GM19372 (cell line): ENCODE measurements around the gene IP6K3.

Source experiments
- ATAC-seq: cut with Tn5 transposase; IDR thresholded peaks from one replicate; pipeline ENCODE4 v1.9.1; 2021; ENCODE audit warnings: mild to moderate bottlenecking, low read depth, moderate library complexity; ENCODE audit not compliant: unreplicated experiment

IP6K3 gene

DNA sequence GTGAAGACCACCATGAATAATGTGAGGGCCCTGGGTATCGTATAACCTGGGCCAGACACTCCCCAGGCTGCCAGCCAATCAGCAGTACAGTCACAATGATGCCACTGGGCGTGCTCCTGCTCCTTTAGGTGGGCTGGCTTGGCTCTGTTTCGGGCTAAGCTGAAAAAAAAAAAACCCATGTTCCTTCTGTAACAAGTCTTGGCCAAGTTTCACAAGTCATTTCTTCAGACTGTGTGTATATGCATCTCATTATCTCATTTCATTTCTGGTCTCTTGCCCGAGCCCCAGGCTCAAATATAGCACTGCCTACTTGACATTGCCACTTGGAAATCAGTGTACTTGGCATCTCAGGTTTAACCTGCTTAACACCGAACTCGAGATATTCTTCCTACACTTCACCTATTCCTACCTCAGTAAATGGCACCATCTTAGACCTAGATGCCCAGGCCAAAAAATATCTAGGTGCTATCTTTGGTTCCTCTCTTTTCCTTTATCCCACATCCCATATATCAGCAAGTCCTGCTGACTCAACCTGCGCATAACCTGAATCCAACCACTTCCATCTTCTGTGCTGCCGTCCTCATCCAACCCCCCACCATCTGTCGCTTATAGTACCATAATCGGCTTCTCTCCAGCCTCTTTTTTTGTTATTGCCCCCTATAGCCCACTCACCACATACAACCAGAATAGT, 37.0 kb downstream of the IP6K3 start:
- no peak for ATAC-seq

DNA sequence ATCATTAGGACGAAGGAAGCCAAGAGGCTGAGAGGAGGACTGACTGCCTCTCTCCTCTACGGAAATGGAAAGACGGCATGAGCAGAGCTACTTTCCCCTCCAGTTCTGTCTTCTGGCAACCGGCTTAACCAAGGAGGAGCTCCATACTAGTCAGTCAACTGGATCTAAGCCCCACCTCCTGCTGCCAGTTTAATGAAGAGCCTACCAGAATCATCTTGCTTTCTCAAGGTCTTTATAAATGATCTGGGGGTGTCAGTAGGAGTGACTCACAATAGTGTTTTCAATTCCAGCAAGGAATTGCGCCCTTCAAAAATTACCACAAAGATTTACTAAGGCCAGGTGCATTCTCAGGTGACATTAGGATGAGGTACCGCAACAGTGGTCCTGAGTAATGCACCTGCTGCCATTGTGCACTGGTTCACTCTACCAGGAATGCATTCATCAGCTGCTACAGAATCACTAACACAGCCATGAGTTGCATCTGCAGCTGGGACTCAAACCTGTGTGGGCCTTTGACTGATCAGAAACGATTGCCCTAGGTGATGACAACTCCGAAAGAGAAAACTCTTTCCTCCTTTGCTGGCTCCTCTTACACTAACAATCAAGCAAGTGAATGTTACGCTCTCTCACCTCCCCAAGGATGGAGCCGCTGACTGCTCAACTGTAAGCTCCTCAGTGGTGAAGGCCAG, 38.0 kb downstream of the IP6K3 start:
- ATAC-seq, result no peak

DNA sequence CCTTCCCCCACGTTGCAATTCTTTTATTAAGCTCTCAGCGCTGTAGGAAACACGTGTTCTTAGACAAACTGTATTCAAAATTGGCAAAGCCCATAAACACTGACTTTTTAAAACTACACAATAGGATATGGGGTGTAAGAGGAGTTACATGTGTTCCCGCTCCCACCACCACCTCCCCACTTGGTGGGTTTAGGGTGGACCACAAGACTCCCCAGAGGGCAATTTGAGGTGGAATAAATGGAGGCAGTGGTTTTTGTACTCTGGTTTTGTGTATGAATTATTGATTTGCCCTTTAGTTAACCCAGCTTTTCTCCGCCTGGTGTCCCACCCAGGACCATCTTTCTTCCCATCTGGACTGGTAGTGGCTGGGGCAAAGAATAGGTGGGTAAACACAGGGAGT, 38.9 kb downstream of the IP6K3 start:
- no peak for ATAC-seq

DNA sequence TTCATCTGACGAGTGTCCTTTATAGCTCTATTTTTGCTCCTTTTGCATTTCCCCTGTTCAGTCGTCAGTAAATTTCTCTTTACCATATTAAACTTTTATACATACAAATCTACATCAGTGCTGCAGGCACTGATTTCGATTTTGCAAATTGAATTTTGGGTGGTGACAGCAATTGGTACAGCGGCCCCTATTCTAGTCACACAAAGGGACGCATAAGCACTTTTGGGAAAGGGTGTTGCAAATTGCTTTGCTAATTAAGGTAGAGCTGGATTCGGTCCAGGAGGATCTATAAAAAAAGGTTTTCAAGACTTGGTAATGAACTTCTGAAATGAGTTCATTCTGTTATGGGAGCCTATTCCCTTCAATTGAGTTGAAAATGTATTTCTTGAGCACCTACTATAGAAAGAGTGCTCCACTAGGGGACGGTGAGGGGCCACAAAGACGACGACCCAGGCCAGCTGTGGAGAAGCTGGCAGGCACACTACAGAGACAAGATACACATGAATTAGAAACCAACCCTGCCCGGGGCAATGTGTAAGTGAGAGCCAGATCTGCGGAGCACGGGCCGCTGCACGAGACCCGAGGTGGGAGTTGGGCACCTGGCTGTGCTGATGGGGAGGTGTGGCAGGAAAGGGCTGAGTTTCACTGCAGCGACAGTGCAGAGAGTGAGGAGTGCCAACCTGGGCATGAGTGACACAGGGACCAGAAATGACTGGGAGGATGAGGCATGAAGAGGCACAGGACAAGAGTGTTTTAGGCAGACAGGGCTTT, 40.6 kb downstream of the IP6K3 start:
- no peak for ATAC-seq

DNA sequence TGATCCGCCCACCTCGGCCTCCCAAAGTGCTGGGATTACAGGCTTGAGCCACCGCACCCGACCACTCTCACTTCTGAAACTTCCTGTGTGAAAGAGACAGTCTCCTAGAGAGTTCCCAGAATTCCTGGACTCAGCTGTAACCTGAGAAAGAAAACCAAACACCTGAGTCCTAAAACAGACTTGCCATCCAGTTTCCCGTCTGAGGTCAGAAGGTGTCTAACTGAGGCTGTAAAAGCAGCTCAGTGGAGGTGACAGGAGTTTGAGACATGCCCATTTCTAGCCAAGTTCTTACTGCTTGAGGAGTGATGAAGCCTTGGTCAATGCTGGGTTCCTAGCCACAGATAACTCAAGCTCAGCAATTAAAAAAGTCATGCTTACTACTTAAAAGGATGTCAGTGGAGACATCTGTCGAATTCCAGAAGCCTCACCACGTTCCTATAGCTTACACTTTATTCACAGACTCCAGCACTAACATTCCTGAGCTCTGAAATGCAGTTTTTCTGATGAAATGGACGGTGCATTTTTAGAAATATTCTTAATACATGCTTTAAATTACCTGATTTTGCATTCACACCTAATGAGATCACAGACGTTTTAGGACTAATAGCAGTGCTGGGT, 41.3 kb downstream of the IP6K3 start:
- no peak for ATAC-seq

DNA sequence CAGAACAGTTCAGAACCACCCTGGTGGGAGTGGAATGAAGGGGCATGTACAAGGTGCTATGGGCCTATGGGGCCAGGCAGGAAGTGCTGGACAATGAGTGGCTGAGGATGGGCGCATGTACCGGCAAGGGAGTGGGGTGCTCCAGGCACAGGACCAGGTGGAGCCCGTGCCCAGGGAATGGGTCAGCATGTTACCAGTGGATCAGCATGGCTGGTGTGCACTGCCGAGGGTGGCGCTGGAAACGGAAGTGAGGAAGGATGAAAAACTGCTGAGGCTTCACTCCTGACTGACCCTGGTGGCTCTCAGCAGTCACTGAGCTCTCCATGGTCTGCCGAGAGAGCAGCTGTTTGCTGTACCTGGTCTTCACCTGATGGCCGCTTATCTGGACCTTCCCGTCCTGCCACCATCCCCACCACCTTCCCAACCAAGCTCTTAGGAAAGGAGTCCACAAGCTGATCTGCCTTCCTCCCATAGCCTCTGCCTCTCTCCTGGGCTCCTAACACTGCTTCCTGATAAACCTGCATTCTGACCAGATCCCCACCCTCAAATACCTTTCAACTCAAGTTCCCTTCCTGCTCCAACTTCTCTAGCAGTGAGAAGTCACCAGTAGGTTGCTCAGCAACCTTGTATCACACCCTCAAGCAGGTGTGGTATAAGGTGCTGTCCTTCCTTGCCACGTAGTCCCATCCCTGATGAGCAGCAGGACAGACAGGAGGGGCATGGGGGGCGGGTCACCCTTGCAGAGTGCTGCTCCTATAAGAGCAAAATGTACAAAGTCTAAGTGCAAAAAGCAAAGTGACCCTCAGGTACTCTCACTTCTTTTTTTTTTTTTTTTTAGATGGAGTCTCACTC, 42.3 kb downstream of the IP6K3 start:
- no peak for ATAC-seq

DNA sequence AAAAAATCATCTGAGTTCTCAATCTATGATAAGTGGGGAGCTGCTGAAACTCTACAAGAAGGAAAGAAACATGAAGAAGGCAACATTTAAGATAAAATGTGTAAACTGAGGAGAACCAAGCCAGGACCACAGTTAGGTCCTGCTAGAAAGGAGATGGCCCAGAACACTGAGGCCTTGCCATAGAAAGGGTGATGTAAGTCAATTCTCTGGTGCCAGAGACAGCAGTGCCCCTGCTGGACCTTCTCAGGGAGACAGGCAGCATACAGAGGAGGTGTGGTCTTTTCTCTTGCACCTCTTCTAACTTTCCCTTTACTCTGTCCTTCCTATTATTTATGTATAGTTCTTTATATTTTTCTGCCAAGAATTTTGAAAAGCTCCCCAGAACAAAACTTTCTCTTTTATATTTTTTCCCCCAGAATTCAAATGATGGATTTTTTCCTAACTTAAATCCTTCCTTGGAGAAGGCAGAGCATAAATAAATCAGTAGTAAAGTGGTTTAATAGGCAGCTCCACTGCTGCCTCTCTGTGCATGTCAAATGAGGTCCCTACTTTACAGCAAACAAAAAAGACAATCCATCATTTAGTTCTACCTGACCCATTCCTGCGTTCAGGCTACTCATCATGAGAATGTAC, 44.2 kb downstream of the IP6K3 start:
- no peak for ATAC-seq

DNA sequence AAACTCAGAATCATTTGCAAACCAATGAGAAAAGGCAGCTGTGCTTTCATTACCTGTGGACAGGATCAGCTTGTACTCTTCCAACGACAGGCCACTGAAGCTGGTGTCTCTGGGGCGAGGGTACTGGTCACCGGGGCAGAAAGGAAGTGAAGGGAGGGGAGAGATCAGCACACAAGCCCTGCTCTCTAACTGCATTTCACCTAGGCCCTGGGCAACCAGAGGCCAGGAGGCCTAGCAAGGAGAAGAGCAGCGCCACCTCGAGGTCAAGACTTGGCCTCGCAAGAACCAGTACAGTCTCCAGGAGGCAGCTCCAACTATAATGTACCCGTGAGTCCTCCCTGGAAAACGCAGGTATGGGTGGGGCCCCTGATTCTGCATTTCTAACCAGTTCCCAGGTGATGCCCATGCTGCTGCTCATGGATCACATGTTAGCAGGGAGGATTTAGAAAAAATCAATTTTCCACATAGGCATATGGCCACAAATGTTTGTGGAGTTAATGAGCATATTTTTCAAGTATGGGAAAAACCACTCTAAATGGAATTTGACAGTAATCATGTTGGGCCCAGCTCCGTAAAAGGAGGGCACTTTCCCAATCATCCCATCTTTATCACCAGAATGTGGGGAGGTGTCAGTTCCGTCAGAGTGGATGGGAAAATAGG, 46.2 kb downstream of the IP6K3 start:
- no peak for ATAC-seq

DNA sequence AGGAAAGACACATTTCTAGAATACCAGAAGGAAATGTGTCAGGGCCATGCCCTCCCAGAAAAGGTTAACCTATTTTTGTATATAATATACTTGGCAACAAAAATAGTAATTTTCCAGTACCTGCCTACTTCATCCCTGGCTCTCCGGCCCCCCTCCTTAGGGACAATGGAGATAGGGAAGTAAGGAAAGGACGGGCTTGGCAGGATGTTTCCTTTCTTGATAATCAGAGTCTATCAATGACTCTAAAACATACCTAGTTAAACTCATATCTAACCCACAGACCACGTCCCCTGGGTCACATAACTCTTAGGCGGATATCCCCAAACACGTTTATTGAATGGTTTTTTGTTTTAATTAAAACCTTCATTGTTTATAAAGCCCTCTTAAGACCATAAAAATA, 47.0 kb downstream of the IP6K3 start:
- no peak for ATAC-seq

DNA sequence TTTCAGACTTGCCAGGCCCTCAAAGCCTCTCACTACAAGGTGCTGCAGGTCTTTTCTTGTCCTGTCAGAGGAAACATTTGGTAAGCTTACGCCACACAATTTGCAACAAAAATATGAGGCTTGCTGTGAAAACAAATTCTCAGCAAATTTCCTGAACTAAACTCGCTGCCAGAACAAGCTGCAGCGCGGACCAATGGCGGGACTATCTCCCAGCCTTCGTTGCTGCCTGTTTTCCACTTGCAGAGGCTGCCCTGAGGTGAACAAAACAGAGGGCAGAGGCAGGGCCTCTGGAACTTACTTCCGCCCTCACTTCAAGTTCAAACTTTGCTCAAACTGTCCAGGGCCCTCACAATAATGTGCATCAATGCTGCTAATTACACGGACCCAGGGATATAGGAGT, 47.6 kb downstream of the IP6K3 start:
- no peak for ATAC-seq

DNA sequence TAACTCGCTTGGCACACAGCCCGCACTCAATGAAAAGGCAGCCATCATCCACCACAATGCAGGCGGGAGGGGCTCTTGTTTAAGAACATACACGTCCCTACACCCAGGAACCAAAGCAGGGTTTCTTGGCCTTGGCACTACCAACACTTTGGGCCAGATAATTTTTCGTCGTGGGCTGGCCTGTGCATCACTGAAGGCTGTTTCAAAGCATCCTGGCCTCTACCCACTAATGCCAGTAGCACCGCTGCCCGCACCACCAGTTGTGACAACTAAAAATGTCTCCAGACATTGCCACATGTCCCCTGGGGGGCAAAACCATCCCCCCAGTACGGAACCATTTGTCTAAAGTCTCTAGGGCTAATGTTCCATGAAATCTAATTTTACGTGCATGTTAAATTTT, 48.2 kb downstream of the IP6K3 start:
- ATAC-seq, result no peak

DNA sequence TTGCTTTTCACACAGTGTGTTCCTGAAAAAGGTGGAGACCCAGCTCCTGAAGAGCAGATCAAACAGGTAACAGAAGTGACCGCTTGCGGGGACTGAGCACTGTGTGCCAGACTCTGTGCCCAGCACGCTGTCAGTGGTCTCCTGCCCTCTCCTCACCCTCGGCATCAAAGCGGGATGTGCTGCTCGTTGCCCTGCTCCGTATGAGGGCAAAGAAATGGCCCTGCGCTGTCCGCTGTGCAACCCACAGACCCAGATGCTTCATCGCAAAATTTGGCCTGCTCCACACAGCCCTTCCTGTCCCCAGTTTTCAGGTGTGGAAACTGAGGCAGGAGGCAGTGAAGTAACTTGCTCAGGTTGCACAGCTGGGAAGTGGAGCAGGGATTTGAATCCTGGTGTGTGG, 48.9 kb downstream of the IP6K3 start:
- ATAC-seq, result no peak

DNA sequence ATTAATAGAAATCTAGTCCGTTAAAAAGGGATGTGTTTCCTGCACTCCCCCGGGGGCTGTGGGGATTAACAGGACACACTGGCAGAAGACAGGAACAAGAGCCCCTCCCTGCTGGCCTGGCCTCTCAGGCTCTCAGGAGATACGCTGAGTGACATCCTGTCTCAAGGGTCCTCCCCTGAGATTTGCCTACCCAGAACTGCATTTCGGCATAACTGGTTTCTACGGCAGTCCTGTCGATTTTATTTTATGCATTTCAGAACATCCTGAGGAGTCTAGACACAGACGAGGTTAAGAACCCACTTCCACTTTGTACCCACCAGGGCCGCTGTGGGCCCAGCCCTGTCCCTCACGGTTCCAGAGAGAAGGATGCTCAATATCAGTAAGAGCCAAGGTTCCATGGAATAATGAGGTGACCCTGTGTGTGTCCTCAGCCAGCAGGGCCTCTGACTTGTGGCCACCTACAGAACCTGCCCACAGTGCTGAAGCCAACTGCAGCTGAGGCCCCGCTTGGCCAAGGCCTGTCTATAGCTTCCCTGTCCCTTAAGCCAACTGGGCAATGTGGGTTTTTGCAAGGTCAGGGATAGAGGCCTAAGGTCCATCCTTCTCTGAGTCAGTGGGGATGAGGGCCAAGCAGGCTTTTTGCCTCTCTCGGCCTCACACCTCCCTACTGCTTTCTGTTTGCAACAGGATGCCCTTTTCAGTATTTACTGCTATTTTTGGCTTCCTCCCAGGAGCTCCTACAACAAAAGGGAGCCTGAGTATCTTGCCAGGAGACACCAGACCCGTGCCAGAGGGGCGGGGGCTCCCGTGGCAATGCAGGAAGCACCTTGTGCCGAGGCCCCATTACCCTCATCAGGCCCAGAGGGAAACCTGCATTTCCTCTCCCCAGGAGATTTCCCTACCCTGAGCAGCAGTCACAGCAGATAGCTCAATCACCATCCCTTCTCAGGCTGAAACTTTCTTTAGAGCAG, 49.9 kb downstream of the IP6K3 start:
- no peak for ATAC-seq

DNA sequence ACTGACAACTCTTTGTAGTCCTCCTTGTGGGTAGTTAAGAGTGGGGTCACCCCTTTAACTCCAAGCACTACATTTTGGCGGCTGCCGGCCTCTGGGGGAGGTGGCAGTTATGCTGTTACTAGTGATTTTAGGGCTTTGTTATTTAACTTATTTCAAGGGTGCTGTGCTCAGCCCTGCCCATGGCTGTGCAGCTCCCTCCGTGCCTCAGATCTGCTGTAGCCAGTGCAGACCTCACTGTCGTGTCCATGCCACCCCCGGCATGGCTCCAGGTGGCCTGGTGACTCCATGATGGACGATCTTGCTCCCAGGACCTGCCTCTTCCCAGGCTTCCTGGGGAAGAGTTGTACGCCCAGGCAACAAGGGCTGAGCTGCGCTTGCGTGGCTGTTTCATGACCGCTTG, 50.6 kb downstream of the IP6K3 start:
- no peak for ATAC-seq

DNA sequence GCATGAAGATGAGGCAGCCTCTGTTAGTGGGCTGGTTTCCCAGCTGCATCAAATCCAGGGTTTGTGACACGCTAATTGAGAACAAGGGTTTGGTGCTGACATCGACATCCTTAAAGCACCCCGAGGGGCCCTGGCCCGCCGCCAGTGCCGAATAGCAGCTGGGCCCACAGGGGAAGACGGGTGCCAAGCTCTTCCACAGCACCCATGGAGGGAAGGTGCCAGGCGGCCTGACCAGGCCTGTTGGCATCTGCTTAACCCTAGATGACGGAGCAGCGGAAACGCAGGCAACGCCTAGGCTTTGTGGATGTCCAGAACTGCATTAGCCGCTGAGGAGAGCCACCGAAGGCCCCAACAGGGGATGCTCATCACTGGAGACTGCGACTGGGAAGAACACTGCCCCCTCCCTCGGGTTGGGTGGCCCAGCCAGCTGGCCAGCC, 51.2 kb downstream of the IP6K3 start:
- ATAC-seq, result no peak

DNA sequence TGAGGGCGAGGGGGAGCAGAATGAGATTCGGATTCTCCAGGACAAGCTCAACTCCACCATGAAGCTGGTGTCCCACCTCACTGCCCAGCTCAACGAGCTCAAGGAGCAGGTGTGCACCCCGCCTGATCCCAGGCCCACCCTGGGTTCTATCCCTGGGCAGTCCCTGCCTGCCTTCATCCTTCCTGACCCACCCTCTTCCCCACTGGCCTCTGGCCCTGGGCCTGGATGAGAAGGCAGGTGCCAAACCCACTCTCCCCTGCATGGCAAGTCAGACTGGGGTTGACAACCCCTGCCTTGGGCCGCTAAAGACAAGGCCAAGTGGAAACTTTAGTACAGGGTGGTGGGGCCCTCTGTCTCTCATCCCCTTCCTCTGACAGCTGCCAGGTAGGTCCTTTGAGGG, 51.7 kb downstream of the IP6K3 start:
- no peak for ATAC-seq

DNA sequence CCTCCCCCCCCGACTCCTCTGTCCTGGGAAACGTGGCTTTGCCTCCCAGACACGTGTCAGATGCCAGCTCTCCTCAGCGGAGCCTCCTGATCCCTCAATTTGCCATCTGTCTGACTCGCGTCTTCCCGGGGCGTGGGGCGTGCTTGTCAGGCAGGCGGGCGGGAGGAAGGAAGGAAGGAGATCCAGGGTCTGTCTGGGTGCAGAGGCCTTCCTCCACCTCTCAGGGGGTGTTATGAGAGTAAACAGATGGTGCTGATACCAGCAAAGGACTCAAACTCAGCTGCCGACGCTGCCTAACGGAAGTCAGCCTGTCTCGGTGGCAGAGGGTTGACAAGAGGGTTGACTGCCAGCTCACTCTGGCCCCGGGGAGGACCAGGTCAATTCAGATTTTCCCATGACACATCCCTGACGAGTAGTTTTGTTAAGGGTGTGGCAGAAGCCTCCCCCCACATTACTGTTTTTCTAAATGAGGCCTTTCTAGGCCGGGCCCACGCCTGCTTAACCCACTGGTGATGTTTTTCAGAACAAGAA, 52.2 kb downstream of the IP6K3 start:
- ATAC-seq, result no peak
